NCI-H2196 (cell line): ENCODE data around the gene MAS1L.
"Not testable (repeated sequence)": the region's sequence is repeated elsewhere in the genome, so short reads cannot be mapped to it uniquely, and the experiment has no call there.

Experiments
- DNase-seq: peaks from one replicate; lab custom pipeline; 2025; ENCODE audit not compliant: unreplicated experiment; lab: John Stamatoyannopoulos, UW

Gene MAS1L

GRCh38 chr6:29486577-29486976, 1.2 kb downstream of the MAS1L start:
- DNase-seq, result no peak

GRCh38 chr6:29483735-29484134, 4.0 kb downstream of the MAS1L start:
- DNase-seq, result no peak

- no peak for DNase-seq
Measured at GRCh38 chr6:29483186-29483585, 4.6 kb downstream of the MAS1L start.

GRCh38 chr6:29479560-29479959, 8.2 kb downstream of the MAS1L start:
- no peak for DNase-seq

GRCh38 chr6:29478740-29479139, 9.0 kb downstream of the MAS1L start:
- no peak for DNase-seq

- DNase-seq, result no peak
Measured at GRCh38 chr6:29477923-29478450, 9.8 kb downstream of the MAS1L start.

GRCh38 chr6:29474996-29475395, 12.8 kb downstream of the MAS1L start:
- DNase-seq, result no peak

- no peak for DNase-seq
Measured at GRCh38 chr6:29466241-29466640, 21.5 kb downstream of the MAS1L start.

- no peak for DNase-seq
Measured at GRCh38 chr6:29465801-29466200, 22.0 kb downstream of the MAS1L start.

- no peak for DNase-seq
Measured at GRCh38 chr6:29465279-29465678, 22.5 kb downstream of the MAS1L start.

GRCh38 chr6:29462022-29462421, 25.7 kb downstream of the MAS1L start:
- no peak for DNase-seq

- no peak for DNase-seq
Measured at GRCh38 chr6:29461021-29461814, 26.5 kb downstream of the MAS1L start.

- no peak for DNase-seq
Measured at GRCh38 chr6:29456971-29457370, 30.8 kb downstream of the MAS1L start, which contains the start of the genes OR11A1 and OR2H1. TSS of gene OR11A1 (minus strand) at chr6:29457071. CDS start at chr6:29427641, 29,430 bp downstream. TSS of gene OR2H1 (plus strand) at chr6:29457155. CDS start at chr6:29461770, 4,615 bp downstream.

- no peak for DNase-seq
Measured at GRCh38 chr6:29451471-29452193, 36.1 kb downstream of the MAS1L start.

GRCh38 chr6:29447670-29448069, 40.1 kb downstream of the MAS1L start:
- no peak for DNase-seq

- DNase-seq, result not testable (repeated sequence)
Measured at GRCh38 chr6:29444031-29444430, 43.7 kb downstream of the MAS1L start.

- DNase-seq, result no peak
Measured at GRCh38 chr6:29442719-29443118, 45.0 kb downstream of the MAS1L start.

GRCh38 chr6:29439006-29439405, 48.8 kb downstream of the MAS1L start, which contains the start of gene OR10C1:
TSS of gene OR10C1 (plus strand) at chr6:29439306. CDS start at chr6:29440016, 710 bp downstream.
- DNase-seq, result no peak

- not testable (repeated sequence) for DNase-seq
Measured at GRCh38 chr6:29436730-29437129, 51.0 kb downstream of the MAS1L start.
